ENCODE results near the gene NMNAT3.

The NMNAT3 gene

DNA sequence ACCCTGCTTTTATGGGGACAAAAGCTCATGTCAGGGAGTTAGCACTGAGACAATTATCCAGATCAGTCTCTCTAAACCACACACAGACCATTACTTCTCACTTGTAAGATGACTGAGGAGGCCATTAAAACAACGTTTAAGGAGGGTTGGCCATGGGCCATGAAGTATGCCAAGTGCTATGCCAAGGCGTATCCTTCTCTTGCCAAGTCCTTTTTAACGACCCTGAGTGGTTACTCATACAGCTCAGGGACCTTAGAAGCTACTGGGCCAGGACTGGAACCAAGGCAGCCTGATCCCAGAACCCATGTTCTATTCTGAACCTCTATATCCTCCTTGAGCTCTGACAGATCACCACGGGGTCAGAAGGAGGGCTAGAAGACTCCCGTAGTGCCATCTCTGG lies 50.0 kb downstream of the NMNAT3 start:
- H3K9ac ChIP-seq (ENCODE audit: low read length): no peak overlapping the region

DNA sequence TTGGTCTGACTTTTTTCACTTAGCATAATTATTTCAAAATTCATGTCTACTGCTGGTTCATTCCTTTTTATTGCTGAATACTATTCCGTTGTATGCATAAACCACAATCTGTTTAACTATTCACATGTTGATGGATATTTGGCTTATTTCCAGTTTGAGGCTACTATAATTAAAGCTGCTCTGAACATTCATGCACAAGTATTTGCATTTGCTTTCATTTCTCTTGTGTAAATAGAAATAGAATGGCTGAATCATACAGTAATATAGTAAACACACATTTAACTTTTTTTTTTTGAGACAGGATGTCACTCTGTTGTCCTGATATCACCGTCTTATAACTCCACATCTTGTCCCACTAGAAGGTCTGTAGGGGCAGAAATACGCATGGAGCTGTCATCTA lies 57.3 kb downstream of the NMNAT3 start:
- no peaks in the 10 kb centered on the region for H3K9me2 ChIP-seq (ENCODE audit: low read depth, low read length)
- H3K9me3 ChIP-seq (ENCODE audit: low read length): no peaks in the 10 kb centered on the region
- H3K4me1 ChIP-seq (ENCODE audit: insufficient read depth, low read length, severe bottlenecking): no peaks in the 10 kb centered on the region
- H3K4me2 ChIP-seq (ENCODE audit: low read length): no peak overlapping the region
- H3F3A ChIP-seq (ENCODE audit: insufficient read depth, low read length): no peaks in the 10 kb centered on the region
- no peaks in the 10 kb centered on the region for H3K36me3 ChIP-seq (ENCODE audit: insufficient read depth, low read length)
- TF ChIP-seq EZH2 (IDR thresholded peaks at IDR 0.05; ENCODE audit: borderline replicate concordance, low read length): no peak
- TF ChIP-seq, protein P1, sequence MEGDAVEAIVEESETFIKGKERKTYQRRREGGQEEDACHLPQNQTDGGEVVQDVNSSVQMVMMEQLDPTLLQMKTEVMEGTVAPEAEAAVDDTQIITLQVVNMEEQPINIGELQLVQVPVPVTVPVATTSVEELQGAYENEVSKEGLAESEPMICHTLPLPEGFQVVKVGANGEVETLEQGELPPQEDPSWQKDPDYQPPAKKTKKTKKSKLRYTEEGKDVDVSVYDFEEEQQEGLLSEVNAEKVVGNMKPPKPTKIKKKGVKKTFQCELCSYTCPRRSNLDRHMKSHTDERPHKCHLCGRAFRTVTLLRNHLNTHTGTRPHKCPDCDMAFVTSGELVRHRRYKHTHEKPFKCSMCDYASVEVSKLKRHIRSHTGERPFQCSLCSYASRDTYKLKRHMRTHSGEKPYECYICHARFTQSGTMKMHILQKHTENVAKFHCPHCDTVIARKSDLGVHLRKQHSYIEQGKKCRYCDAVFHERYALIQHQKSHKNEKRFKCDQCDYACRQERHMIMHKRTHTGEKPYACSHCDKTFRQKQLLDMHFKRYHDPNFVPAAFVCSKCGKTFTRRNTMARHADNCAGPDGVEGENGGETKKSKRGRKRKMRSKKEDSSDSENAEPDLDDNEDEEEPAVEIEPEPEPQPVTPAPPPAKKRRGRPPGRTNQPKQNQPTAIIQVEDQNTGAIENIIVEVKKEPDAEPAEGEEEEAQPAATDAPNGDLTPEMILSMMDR (IDR thresholded peaks at IDR 0.05; ENCODE audit: low read length): no peak
- H3K27me3 ChIP-seq (ENCODE audit: insufficient read depth, low read length): no peaks in the 10 kb centered on the region
- H3K4me3 ChIP-seq (ENCODE audit: low read depth, low read length, poor library complexity, severe bottlenecking): no peak overlapping the region
- no peak overlapping the region for H3K9ac ChIP-seq (ENCODE audit: low read length)
- H3K79me2 ChIP-seq (ENCODE audit: insufficient read depth, low read length): no peaks in the 10 kb centered on the region
- no peak overlapping the region for H2AFZ ChIP-seq (ENCODE audit: low read length)
- no peaks in the 10 kb centered on the region for H4K20me1 ChIP-seq (ENCODE audit: insufficient read depth, low read length)
- no peak overlapping the region for H3K27ac ChIP-seq (ENCODE audit: low read depth, low read length, poor library complexity, severe bottlenecking)

More for the DNA sequence above, 50.0 kb downstream of the NMNAT3 start:
- H3K36me3 ChIP-seq (ENCODE audit: insufficient read depth, low read length): no peaks in the 10 kb centered on the region
- no peaks in the 10 kb centered on the region for H4K20me1 ChIP-seq (ENCODE audit: insufficient read depth, low read length)
- no peaks in the 10 kb centered on the region for H3F3A ChIP-seq (ENCODE audit: insufficient read depth, low read length)
- H3K27ac ChIP-seq (ENCODE audit: low read depth, low read length, poor library complexity, severe bottlenecking): no peak overlapping the region
- no peak overlapping the region for H2AFZ ChIP-seq (ENCODE audit: low read length)
- no peaks in the 10 kb centered on the region for H3K9me2 ChIP-seq (ENCODE audit: low read depth, low read length)
- H3K9me3 ChIP-seq (ENCODE audit: low read length): peaks cover 3% of the 10 kb centered on the region; the same call in 1 of the 2 replicates
- no peaks in the 10 kb centered on the region for H3K4me1 ChIP-seq (ENCODE audit: insufficient read depth, low read length, severe bottlenecking)
- H3K27me3 ChIP-seq (ENCODE audit: insufficient read depth, low read length): no peaks in the 10 kb centered on the region; the same call in 1 of the 2 replicates
- TF ChIP-seq, protein P1 (IDR thresholded peaks at IDR 0.05; ENCODE audit: low read length): no peak
- TF ChIP-seq EZH2 (IDR thresholded peaks at IDR 0.05; ENCODE audit: borderline replicate concordance, low read length): no peak
- no peaks in the 10 kb centered on the region for H3K79me2 ChIP-seq (ENCODE audit: insufficient read depth, low read length)
- no peak overlapping the region for H3K4me3 ChIP-seq (ENCODE audit: low read depth, low read length, poor library complexity, severe bottlenecking)
- no peak overlapping the region for H3K4me2 ChIP-seq (ENCODE audit: low read length)

DNA sequence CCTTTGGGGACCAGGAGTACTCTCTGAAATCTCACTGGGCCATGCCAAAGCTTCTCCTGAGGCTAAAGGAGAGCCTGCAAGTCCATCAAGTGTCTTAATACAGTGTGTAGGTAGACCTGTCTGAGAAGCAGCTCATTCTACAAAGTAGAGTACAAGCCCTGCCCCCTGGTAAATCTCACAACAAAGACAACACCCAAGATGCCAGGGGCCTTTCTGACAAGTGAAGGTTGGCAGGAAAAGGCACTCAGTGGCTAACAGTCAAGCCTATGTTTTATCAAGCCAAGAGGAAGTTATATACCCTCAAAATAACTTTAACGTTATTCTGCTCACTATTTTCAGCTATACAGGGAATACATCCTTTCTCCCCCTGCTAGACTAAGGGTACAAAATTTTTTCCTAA lies 58.3 kb downstream of the NMNAT3 start:
- no peak overlapping the region for H3K4me3 ChIP-seq (ENCODE audit: low read depth, low read length, poor library complexity, severe bottlenecking)
- no peaks in the 10 kb centered on the region for H3K9me3 ChIP-seq (ENCODE audit: low read length)
- no peaks in the 10 kb centered on the region for H3K36me3 ChIP-seq (ENCODE audit: insufficient read depth, low read length)
- H2AFZ ChIP-seq (ENCODE audit: low read length): no peak overlapping the region
- H3K9ac ChIP-seq (ENCODE audit: low read length): no peak overlapping the region
- H3K27ac ChIP-seq (ENCODE audit: low read depth, low read length, poor library complexity, severe bottlenecking): no peak overlapping the region
- H4K20me1 ChIP-seq (ENCODE audit: insufficient read depth, low read length): no peaks in the 10 kb centered on the region
- no peak overlapping the region for H3K4me2 ChIP-seq (ENCODE audit: low read length)
- no peaks in the 10 kb centered on the region for H3K27me3 ChIP-seq (ENCODE audit: insufficient read depth, low read length)
- H3F3A ChIP-seq (ENCODE audit: insufficient read depth, low read length): no peaks in the 10 kb centered on the region
- TF ChIP-seq, protein P1 (IDR thresholded peaks at IDR 0.05; ENCODE audit: low read length): no peak
- no peak for TF ChIP-seq EZH2 (IDR thresholded peaks at IDR 0.05; ENCODE audit: borderline replicate concordance, low read length)
- no peaks in the 10 kb centered on the region for H3K9me2 ChIP-seq (ENCODE audit: low read depth, low read length)
- no peaks in the 10 kb centered on the region for H3K4me1 ChIP-seq (ENCODE audit: insufficient read depth, low read length, severe bottlenecking)
- no peaks in the 10 kb centered on the region for H3K79me2 ChIP-seq (ENCODE audit: insufficient read depth, low read length)

Data from OCI-LY1 (cell line).